ENCODE data around the gene TMEM236.

DNA sequence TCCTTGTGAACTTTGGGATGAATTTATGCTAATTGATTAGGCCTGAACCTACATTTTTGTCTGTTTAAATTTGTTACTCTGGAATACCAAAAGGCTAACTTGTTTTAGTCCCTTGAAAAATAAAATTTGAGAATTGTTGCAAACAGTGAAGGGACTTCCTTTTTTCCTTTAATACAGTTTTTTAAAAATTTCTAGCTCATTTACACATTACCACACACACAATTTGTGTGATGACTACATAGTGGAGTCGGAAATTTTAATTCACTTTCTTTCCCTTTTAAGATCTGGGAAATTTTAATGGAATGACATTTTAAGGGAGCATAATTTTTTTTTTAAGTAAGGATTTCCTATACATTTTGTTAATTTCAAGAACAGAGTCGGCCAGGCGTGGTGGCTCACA lies 8.6 kb upstream of the TMEM236 start:
- TF ChIP-seq YY1 (IDR thresholded peaks at IDR 0.05; ENCODE audit: insufficient read depth, insufficient read length) (no peak), ZNF274 (IDR thresholded peaks at IDR 0.05; ENCODE audit: low read depth, low read length) (no peak), SUZ12 (IDR thresholded peaks at IDR 0.05; ENCODE audit: extremely low read depth, insufficient read depth, insufficient read length) (no peak)
